Bone marrow (tissue), 2 donors: ENCODE results near the gene DPP3.

Experiments used
- DNase-seq, 2 donors: peaks; one replicate each; lab custom pipeline; 2025; lab: John Stamatoyannopoulos, UW

Gene DPP3

DNA sequence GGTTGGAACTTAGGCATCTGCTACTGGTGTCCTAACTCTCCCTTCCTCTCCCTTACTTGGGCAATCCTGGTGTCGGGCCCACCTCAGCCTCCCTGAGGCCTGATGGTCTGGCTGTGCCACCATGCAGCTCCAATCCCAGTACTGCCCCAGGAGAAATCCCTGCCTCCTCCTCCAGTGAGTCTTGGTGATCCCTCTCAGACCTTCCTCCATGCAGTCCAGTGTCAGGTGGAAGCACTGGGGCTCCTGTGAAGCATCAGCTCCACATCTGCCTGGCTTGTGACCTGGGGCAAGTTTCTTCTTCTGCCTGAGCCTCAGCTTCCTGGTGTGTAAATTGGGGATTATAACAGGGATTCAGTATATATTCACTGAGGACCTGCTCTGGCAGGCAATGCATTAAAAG is 15.3 kb upstream of the DPP3 start:
- no peak for DNase-seq

DNA sequence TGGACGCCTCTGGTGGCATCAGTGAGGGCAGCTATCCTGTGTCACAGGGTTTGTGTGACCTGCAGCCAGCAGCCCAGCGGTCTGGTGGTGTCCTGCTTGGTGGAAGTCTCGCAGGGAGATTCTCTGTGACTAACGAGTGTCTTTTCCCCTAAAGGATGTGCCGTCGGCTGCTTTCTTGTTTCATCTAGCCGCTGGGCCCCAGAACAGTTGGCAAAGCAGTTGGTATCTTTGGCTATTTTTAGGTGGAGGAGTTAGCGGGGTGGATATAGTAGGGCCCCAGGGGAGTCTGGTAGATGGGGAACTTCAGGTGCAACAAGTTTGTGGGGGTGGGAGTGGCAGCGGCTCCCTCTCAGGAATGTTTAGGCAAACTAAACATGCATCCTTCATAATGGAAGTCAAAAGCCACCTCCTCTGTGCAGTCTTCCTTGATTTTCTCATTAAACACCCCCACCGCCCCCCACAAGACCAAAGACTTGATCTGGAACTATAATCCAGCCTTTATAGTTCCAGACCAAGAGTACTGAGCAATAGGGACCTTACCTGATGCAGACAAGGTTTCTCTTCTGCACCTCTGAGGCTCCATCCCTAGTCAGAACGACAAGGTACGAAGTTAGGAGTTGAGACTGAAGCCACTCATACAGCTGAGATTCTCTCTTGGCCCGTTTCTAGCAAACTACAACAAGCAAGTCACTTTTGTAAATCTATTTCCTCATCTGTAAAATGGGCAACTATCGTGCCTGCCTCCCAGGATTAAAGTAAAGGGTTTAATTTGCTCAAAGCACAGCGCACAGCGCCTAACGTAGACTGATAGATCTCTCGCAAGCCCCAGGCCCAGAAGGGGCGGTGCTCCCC is 14.6 kb upstream of the DPP3 start:
- DNase-seq = no peak

DNA sequence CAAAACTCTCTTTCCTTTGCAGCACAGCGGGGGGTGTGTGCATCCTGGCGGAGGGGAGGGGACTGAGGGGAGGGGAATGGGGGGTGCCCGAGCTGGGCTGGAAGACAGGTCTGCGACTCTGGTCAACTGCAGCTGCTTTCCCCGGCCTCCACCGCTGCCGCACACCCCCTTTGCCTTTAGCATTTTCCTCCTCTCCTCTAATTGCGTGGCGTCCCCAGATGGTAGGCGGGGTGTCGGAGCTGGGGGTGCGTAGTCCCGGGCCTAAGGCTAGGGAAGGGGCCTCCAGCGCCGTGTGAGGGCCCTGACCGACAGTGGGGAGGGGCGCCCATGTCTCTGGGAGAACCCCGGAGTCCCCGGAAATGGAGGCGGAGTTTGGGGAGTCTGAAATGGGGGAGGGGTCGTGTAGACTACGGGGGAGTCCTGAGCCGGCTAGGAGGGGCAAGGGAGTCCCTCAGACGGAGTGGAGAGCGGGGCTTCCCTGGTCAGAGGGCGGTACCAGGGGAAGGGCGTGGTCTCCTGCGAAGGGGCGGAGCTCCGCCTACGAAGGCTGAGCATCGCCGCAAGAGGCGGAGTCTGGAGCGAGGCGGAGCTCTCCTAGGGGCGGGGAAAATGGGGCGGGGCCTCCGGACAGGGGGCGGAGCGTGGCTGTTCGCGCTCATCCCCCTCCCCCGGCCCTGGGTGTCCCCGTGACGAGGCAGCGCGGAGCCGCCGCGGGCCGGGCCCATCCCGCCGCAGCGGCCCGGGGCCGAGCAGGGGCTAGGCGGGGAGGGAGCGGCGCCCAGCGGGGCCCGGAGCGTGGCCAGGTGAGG is 13.8 kb upstream of the DPP3 start, which contains the start of gene PELI3:
PELI3 (plus strand) TSS at position 681 of the 809 bp plus-strand sequence. CDS start 1,224 bp downstream, outside the sequence.
- peak; percentile 90 for DNase-seq

DNA sequence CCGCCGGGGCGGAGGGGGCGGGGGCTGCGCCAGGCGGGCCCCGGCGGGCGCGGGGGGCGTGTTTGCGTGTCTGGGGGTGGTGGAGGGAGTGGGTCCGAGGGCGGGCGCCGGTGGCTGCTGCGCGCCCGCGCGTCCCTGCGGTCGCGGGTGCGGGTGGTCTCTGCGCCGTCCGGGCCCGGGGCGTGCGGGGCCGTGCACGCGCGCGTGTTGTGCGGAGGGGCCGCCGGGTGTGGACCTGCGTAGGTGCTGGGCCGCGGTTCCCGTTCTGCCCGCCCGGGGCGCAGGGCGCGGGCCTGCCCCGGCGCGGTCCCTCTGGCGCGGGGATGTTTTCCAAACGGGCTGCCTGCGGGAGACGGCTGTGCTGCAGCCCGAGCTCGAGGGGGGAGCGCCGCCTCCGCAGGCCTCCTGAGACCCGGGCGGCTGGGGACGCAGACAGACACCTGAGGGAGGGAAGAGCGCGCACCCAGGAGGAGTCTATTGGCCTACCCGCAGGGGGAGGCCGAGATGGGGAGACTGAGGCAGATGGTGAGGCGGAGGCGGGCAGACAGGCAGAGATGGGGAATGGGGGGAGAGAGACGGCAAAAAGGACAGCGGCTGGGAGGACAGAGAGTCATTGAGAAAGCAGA is 13.1 kb upstream of the DPP3 start:
- no peak for DNase-seq

DNA sequence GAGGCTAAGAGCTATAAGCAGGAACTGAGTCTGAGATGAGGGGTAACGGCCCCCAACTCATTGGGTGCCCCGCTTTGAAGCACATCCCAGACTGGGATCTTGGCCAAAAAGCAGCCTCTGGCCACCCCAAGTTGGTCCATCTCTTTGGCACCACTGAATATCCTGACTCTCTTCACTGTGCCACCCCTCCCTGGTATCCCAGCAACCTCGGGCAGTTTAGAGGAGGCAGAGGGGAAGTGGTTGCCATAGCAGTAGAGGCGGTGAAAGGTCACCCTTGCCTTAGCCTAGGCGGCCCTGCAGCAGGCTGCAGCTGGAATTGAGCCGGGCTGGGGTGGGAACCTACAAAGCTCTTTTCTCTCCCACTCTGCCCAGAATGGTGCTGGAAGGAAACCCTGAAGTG is 12.5 kb upstream of the DPP3 start:
- DNase-seq = peak; percentile 8 to 28

DNA sequence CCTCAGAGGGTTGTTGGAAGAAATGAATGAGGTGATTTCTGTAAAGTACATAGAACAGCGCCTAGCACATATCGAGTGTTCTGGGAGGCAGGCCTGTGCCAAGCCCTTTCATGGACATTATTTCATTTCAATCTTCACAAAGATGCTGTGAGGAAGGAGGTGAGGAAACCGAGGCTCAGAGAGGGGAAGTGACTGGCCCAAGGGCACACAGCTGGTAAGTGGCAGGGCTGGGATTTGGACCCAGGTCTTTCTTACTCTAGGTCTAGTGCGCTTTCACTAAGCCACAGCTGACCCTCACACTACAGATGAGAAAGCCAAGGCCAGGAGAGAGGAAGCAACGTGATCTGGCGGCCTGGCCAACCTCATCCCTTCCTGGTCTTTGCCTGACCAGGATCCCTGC is 11.5 kb upstream of the DPP3 start:
- no peak for DNase-seq

DNA sequence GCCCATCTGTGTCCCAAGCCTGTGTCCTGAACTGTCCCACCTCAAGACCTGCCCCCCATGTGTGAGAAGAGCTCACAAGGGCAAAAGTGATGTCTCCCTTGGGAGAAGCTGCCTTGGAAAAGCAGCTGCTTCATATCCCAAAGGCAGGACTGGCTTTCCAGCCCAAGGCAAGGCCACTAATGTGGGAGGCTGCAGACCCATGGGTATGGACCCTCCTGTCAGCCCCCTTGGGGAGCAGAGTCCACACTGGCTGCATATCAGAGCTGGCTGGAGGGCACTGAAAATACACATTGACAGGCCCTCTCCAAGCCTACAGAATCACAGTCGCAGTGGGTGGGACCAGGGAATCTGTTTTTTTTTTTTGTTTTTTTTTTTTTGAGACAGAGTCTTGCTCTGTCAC is 10.8 kb upstream of the DPP3 start:
- DNase-seq = no peak

DNA sequence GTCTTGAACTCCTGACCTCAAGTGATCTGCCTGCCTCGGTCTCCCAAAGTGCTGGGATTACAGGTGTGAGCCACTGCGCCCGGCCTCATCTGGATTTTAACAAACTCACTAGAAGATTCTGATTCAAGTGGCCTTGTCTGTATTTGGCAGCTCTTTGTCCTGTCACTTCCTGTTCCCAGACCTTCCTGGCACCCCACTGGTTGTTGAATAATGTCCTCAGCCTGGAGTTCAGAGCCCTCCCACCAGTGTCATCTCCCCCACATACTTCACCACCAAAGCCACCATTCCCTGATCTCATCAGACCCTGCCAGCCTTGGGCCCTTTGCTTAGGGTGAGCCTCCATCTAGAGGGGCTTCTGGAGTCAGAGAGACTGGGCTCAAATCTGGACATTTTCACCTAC is 10.2 kb upstream of the DPP3 start:
- no peak for DNase-seq

DNA sequence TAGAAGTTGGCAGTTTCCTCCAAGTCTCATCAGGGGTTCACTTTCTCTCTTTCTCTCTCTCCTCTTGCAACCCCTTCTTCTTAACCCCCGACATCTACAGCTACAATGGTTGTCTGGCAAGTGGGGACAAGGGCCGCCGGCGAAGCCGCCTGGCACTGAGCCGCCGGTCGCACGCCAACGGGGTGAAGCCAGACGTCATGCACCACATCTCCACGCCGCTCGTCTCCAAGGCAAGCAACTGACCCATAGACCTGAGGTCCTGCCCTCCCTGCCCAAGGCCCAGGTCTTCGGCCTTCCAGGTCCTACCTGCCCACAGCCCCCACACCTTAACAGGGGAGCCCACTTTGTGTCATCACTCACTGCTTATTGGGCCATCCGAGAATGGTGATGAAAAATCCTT is 9.1 kb upstream of the DPP3 start:
- no peak for DNase-seq

DNA sequence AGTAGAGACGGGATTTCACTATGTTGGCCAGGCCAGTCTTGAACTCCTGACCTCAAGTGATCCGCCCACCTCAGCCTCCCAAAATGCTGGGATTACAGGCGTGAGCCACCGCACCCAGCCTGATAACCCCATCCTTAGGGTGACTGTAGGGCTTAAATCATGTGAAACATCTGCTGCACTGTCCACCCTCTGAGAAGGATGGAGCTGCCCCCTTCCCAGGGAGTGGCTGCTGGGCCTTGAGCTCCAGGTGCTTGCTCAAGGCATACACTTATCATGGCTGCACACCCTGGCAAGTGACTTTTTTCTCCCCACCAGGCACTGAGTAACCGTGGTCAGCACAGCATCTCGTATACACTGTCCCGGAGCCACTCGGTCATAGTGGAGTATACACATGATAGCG is 8.2 kb upstream of the DPP3 start:
- no peak for DNase-seq

DNA sequence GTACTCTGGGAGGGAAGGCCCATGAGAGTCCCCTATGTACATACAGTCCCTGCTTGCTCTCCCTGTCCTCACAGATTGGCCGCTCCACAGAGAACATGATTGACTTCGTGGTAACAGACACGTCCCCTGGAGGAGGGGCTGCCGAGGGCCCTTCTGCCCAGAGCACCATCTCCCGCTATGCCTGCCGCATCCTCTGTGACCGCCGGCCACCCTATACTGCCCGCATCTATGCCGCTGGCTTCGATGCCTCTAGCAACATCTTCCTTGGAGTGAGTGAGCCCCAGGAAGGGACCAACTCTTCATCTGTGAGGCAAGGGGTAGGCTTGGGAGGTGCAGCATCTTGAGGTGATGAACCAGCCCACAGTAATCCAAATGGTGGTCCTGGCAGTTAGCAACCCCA is 7.1 kb upstream of the DPP3 start:
- no peak for DNase-seq

DNA sequence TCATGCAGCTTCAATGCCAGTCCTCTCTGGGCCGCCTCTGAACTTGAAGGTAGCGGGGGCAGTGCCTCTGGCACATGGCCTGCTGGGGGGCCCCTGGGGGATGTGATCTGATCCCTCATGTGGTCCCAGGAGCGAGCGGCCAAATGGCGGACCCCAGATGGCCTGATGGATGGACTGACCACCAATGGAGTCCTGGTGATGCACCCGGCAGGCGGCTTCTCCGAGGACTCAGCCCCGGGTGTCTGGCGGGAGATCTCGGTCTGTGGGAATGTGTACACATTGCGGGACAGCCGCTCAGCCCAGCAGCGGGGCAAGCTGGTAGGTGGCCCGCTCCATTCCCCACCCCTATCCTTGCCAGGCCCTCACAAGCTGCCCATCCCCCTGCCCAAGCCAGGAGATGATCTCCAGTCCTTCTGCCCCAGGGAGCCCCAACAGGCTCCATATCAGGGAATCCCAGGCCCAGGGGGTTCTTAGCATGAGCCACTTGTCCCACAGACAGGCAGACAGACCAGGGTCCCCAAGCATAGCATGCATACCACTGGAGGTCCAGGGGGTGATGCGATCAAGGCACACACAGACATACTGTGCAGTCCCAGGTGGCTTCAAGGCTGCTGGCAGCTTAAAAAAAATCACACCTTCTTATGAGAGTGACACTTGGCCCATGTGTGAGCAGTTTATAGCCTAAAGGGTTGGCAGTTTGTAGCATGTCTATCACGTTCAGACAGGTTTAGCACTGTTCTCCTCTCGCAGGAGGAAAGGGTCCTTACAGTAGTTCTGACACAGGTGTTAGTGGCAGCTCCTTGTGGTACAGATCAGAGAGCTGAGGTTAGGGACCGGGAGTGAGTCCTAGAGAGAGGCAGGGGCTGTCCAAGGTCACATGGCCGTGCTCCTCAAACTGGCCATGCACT is 6.4 kb upstream of the DPP3 start:
- DNase-seq = no peak

DNA sequence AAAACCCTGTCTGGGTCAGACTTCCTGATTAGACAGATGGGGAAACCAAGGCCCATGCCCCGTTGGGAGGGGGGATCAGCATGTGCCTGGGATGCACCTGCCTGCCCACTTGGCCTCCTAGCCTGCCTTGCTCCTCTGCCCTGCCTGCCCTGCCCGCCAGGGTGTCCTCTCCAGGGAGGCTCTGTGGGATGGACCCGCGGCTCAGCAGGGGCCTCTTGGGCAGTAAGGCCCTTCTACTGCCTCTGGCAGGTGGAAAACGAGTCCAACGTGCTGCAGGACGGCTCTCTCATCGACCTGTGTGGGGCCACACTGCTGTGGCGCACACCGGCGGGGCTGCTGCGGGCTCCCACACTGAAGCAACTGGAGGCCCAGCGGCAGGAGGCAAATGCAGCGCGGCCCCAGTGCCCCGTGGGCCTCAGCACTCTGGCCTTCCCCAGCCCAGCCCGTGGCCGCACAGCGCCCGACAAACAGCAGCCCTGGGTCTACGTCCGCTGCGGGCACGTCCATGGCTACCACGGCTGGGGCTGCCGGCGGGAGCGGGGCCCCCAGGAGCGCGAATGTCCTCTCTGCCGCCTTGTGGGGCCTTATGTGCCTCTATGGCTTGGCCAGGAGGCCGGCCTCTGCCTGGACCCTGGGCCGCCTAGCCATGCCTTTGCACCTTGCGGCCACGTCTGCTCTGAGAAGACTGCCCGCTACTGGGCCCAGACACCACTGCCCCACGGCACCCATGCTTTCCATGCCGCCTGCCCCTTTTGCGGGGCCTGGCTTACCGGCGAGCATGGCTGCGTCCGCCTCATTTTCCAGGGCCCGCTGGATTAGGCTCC is 4.7 kb upstream of the DPP3 start:
- DNase-seq = no peak

DNA sequence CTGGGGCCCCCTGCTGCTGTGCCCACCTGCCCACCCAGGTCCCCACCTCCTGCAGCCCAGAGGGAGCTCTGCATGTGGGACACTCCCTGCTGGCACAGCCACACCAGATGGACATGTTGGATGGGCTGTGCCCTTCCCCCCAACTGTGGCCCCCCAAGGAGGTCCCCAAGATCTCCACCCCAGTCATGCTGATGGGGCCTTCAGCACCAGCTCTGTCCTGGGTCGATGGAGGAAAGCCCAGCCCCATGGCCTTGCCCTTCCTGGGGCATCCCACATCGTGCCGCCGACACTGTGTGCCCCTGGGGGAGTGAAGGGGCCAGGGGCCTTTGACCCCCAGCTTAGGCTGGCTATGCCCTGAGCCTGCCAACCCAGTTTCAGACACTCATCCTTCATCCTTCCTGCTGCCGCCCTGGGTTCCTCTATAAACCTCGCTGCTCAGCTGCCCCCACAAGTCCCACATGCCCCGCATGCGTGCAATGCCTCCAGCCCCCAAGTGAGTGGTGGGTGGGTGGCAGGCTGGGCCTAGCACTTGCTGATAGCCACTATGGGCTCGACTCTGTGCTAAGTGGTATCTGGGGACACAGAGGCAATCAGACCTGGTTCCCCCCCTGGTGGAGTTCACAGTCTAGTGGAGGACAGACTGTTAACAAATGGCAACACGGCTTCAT is 3.9 kb upstream of the DPP3 start:
- no peak for DNase-seq

DNA sequence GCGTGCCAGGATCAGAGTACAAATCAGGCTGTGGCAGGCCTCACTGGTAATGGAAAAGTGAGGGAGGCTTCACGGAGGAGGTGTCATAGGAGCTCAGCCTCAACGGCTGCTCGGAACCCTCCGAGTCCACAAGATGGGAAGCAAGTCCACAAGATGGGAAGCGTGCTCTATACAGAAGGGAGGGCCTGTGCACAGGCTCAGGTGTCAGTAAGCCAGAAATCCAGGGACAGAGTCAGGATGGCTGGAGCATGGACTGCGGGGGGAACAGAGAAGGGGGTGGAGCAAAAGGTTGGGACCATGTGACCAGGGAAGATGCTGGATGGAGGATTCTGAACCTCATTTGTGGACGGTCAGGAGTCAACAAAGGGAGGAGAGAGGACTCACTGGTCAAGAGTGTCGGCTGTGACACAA is 3.4 kb upstream of the DPP3 start:
- DNase-seq = no peak

DNA sequence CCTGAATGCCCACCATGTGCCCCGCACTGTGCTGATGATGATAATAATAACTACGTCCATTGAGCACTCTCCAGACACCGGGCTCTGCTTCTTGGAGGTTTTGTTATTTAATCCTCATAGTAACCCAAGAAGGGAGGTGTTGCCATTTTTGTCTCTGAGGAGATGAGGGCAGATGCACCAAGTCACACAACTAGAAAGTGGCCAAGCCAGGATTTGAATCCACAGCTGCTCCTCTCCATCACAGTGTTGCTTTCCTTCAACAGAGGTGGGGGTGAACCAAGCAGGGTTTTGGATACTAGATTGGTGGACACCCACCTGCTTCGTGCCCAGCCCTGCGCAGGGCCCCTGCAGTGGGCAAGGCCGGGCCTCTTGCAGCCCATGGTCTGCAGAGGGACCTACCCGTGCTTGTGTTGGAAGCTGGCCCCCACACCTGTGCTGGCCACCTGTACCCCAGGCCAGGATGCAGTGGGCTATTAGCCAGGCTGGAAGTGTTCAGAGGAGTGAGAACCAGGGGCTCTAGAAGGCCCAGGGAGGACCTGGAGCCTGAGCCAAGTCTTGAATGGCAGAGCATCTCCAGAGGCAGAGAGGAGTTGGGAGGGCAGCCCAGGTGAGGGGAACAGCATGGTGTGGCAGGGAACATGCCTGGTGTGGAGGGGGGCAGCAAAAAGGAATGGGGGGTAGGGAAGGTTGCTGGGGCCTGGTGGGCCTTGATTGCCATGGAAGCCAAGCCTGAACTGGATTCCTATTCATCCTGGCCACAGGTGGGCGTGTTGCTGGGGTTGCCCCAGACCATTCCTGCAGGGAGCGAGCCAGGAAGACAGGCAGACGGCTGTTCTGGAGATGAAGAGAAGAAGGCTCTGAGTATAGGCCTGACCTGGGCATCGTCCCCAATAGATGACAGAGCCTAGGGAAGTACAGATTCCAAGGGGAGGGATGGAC is 2.7 kb upstream of the DPP3 start:
- no peak for DNase-seq

DNA sequence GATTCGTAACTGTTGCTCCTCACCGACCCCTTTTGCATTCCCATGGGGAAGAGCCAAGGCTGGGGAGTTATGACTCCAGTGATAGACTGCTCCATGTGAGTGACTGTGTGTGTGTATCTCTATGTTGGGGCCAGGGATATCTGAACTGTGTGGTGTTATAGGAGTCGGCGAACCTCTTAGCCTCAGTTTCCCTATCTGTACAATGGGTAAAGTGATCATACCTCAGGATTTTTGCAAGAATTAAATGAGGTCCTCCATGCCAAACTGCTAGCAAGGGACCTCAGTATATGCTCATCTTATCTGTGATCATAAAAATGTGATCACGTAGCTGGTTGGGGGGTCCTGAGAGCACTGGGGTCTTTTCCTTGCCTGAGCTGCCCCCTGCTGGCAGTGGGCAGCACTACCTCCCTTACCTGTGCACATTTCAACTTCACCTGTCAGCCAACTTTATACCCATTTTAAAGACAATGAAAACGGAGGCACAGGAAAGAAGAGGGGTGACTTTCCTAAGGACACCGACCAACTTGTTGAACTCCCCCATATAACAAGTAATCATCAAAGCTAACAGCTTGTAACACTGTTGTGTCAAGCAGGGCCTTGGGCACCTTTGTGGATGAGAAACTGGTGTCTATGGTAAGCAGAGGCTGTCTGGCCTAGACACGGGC is 1.4 kb upstream of the DPP3 start:
- no peak for DNase-seq

DNA sequence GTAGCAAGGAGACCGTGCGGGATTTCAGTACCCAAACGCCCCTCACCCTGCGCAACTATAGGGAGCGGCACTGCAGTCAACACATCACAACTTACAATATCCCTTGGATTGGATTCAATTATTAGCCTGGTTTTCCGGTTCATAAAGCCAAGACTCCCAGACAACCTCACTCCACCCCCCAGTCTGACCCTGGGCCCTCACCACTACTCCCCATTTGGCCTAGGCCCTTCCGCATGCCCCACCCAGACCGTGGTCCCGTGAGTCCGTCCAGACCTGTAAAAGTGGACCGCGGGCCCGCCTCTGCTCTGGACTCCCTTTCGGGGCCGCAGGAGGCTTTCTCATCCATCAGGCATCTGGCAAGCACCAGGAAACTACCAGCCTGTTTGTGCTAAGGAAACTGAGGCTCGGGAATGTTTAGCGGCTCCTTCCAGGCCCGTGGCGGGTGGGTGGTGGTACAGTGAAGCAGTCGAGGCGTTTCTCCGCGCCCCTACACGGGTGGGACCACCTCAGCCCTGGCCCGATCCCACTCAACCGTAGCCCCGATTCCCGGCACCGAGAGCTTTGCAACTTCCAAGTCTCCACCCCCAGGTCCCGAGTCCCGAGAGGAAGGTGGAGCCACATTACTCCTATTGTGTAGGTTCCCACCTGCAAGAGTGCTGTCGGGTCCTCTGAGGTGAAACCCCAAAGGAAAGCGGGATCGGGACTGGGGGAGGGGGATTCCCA is 679 bp upstream of the DPP3 start:
- no peak for DNase-seq
